ENCODE data around the gene GINS3.

Gene GINS3

DNA sequence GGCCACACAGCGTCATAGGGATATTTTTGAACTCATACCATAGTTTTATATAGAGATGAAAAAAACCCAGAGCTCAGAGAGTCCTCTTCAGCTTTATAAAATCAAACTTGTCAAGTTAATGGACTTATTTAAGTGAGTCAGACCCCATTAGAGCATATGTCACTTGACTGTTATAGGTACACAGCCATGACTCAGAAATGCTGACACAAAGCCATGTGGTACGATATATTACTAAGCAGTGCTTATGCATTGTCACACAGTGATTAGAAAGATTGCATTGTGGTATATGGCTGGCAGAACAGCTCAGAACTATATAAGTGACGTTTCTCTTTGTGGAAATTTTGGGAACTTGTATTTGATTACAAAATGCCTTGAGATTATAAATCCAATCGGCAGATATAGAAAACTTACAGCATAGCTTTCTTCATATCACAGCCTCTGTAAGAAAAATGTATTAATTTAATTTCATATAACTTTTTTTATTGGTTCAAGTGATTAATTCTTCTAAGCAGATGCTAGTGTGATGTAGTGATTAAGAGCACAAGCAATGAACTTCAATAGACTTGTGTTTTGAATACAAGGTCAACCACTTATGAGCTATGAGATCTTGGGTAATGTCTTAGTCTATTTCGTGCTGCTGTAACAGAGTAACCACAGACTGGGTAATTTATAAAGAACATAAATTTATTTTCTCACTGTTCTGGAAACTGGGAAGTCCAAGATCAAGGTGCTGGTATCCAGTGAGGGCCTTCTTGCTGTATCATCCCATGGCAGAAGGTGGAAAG lies 25.8 kb upstream of the GINS3 start:
- TF ChIP-seq, protein P1, sequence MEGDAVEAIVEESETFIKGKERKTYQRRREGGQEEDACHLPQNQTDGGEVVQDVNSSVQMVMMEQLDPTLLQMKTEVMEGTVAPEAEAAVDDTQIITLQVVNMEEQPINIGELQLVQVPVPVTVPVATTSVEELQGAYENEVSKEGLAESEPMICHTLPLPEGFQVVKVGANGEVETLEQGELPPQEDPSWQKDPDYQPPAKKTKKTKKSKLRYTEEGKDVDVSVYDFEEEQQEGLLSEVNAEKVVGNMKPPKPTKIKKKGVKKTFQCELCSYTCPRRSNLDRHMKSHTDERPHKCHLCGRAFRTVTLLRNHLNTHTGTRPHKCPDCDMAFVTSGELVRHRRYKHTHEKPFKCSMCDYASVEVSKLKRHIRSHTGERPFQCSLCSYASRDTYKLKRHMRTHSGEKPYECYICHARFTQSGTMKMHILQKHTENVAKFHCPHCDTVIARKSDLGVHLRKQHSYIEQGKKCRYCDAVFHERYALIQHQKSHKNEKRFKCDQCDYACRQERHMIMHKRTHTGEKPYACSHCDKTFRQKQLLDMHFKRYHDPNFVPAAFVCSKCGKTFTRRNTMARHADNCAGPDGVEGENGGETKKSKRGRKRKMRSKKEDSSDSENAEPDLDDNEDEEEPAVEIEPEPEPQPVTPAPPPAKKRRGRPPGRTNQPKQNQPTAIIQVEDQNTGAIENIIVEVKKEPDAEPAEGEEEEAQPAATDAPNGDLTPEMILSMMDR (IDR thresholded peaks at IDR 0.05), result no peak
- H3K9me3 ChIP-seq, result no peaks in the 10 kb centered on the region
- H3K27me3 ChIP-seq, result peaks cover 61% of the 10 kb centered on the region
- no peak overlapping the region for H3K4me3 ChIP-seq (ENCODE audit: low read depth in 1 of 2, low read length in 1 of 2)
- no peak overlapping the region for H3K27ac ChIP-seq
- H3K36me3 ChIP-seq, result no peaks in the 10 kb centered on the region
- no peaks in the 10 kb centered on the region for H3K4me1 ChIP-seq (ENCODE audit: control insufficient read depth in 1 of 2, insufficient read depth in 1 of 2, low read depth in 1 of 2, low read length in 1 of 2)

DNA sequence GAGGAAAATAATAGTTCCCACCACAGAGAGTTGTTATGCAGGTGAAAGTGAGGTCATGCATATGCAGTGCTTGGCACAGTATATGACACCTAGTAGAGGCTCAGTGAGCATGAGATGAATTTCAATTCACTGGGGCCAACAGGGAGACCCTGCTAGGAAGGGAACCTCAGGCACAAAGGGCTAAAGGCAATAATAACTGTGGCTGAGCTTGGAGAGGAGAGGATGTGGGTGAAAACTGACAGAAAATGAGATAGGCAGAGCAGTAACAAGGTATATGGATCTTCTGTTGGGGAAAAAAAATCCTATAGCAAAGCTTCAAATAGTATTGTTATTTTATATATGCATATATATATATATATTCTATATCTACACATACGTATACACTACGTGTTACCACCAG lies 25.0 kb upstream of the GINS3 start:
- Histone ChIP-seq H3K4me1 (ENCODE audit: control insufficient read depth in 1 of 2, insufficient read depth in 1 of 2, low read depth in 1 of 2, low read length in 1 of 2) (no peaks in the 10 kb centered on the region), H3K27me3 (peaks cover 61% of the 10 kb centered on the region), H3K9me3 (no peaks in the 10 kb centered on the region), H3K4me3 (ENCODE audit: low read depth in 1 of 2, low read length in 1 of 2) (no peak overlapping the region), H3K27ac (no peak overlapping the region), H3K36me3 (no peaks in the 10 kb centered on the region)
- TF ChIP-seq, protein P1 (IDR thresholded peaks at IDR 0.05), result no peak

DNA sequence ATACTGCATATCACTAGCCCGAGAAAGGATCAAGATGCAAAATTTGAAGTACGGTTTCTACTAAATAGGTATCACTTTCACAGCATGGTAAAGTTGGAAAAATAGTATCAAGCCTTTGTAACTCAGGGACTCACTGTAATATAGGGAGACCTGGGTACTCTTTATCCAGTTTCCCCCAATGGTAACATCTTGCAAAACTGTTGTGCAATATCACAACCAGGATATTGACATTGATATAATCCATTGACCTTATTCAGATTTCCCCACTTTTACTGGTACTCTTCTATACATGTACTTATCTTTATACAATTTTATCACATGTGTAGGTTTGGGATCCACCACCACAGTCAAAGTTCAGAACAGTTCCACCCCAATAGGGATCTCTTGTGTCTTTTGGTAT lies 20.4 kb upstream of the GINS3 start:
- no peaks in the 10 kb centered on the region for H3K36me3 ChIP-seq
- no peaks in the 10 kb centered on the region for H3K9me3 ChIP-seq
- TF ChIP-seq, protein P1 (IDR thresholded peaks at IDR 0.05), result no peak
- H3K4me1 ChIP-seq (ENCODE audit: control insufficient read depth in 1 of 2, insufficient read depth in 1 of 2, low read depth in 1 of 2, low read length in 1 of 2), result no peaks in the 10 kb centered on the region
- peaks cover 64% of the 10 kb centered on the region for H3K27me3 ChIP-seq
- no peak overlapping the region for H3K4me3 ChIP-seq (ENCODE audit: low read depth in 1 of 2, low read length in 1 of 2)
- no peak overlapping the region for H3K27ac ChIP-seq

DNA sequence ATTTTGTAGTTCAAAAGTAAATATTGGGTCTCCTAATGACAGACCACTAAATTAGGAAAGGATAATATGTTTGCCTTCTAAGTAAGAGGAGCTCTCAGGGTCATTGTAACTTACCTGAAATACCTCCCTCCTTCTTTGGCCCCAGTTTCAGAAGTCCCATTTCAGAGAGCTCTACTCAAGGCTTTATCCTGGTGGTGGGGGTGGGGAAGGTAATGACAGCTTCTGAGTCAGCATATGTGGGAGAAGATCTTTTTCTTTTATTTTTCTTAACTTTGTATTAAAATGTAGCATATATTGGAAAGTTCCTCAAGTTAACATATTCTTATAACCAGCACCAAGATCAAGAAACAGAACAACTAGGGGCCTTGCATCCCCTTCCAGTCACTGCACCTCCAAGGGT lies 16.9 kb upstream of the GINS3 start:
- TF ChIP-seq, protein P1 (IDR thresholded peaks at IDR 0.05), result no peak
- Histone ChIP-seq H3K4me3 (ENCODE audit: low read depth in 1 of 2, low read length in 1 of 2) (no peak overlapping the region), H3K4me1 (ENCODE audit: control insufficient read depth in 1 of 2, insufficient read depth in 1 of 2, low read depth in 1 of 2, low read length in 1 of 2) (peaks cover 7 to 8% of the 10 kb centered on the region in 2 experiments), H3K36me3 (no peaks in the 10 kb centered on the region), H3K9me3 (no peaks in the 10 kb centered on the region), H3K27me3 (peaks cover 30% of the 10 kb centered on the region), H3K27ac (no peak overlapping the region)

DNA sequence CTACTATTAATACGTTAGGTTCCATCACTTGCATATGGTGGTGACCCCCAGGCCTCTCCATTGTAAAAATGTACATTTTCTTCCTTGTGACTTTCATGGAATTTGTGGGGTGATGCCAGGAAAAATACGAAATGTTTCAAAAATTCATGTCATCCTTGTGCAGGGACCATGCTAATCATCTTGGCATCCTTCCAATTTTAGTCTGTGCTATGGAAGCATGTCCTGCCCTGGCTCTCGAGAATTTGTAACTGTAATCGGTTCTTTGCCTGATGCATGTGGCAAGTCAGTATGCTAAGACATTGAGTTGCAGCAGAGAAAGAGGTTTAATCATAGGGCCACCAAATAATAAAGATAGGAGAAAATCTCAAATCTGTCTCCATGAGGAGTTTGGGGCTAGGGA lies 14.3 kb upstream of the GINS3 start:
- Histone ChIP-seq H3K27me3 (peaks cover 24% of the 10 kb centered on the region), H3K4me1 (ENCODE audit: control insufficient read depth in 1 of 2, insufficient read depth in 1 of 2, low read depth in 1 of 2, low read length in 1 of 2) (peaks cover 7 to 8% of the 10 kb centered on the region in 2 experiments), H3K36me3 (no peaks in the 10 kb centered on the region), H3K4me3 (ENCODE audit: low read depth in 1 of 2, low read length in 1 of 2) (no peak overlapping the region), H3K27ac (no peak overlapping the region), H3K9me3 (no peaks in the 10 kb centered on the region)
- TF ChIP-seq, protein P1 (IDR thresholded peaks at IDR 0.05), result no peak
